Caco-2 (cell line): ENCODE data around the gene TSR2. TPM values are rescaled to one million over a fixed set of nuclear protein-coding genes. Genes with fewer than 3 reads are reported as not detected.

Source experiments
- BruUV-seq: library from RNA; stranded (reverse); fragments of 400-500 nt; replicated peaks from 2 replicates; lab custom pipeline; 2021; lab: Mats Ljungman, UMichigan
- CTCF ChIA-PET: fragments of 300-600 bp; sonication (Branson Sonifier 250); formaldehyde crosslinking; loops from one replicate; lab custom pipeline; 2022; ENCODE audit warnings: antibody characterized with exemption; lab: Charles Lee
- POLR2A ChIA-PET: fragments of 300-600 bp; sonication (Branson Sonifier 250); formaldehyde crosslinking; loops from one replicate; lab custom pipeline; 2022; ENCODE audit warnings: antibody characterized with exemption; lab: Charles Lee
- DNase-seq, 2 experiments: peaks; one replicate each; pipeline versions ENCODE4 v3.0.0 to v3.0.0-alpha.2; 2020 to 2022
- H3K27me3 ChIP-seq: replicated peaks from 2 replicates; pipeline ENCODE4 v1.6.0; 2011; ENCODE audit warnings: low read length; ENCODE audit not compliant: control insufficient read depth, insufficient read depth
- H3K36me3 ChIP-seq: 2 replicates; pipeline ENCODE4 v1.5.1; 2011; ENCODE audit warnings: low read length; ENCODE audit not compliant: control insufficient read depth, insufficient read depth
- H3K4me1 ChIP-seq: fragments of 250-450 bp; sonication (Bioruptor Pico); 2 replicates; pipeline ENCODE4 v1.5.1; 2020; ENCODE audit warnings: mild to moderate bottlenecking
- H3K4me3 ChIP-seq: 2 replicates; pipeline ENCODE4 v1.5.1; 2011; ENCODE audit warnings: low read depth, mild to moderate bottlenecking, control low read depth, low read length
- H3K9me3 ChIP-seq: fragments of 250-450 bp; sonication (Bioruptor Pico); 2 replicates; pipeline ENCODE4 v1.5.1; 2020; ENCODE audit warnings: mild to moderate bottlenecking, moderate library complexity
- H3K27ac Mint-ChIP-seq: one replicate; pipeline ENCODE4 v1.8.0; 2022; ENCODE audit warnings: mixed read lengths; ENCODE audit not compliant: unreplicated experiment
- H3K27me3 Mint-ChIP-seq: one replicate; pipeline ENCODE4 v1.8.0; 2022; ENCODE audit warnings: mixed read lengths; ENCODE audit not compliant: insufficient read depth, unreplicated experiment
- H3K36me3 Mint-ChIP-seq: one replicate; pipeline ENCODE4 v1.8.0; 2022; ENCODE audit warnings: mild to moderate bottlenecking, mixed read lengths; ENCODE audit not compliant: insufficient read depth, unreplicated experiment
- H3K4me1 Mint-ChIP-seq: one replicate; pipeline ENCODE4 v1.8.0; 2022; ENCODE audit warnings: low read depth, mixed read lengths; ENCODE audit not compliant: unreplicated experiment
- H3K4me3 Mint-ChIP-seq: one replicate; pipeline ENCODE4 v1.8.0; 2022; ENCODE audit warnings: mild to moderate bottlenecking, moderate library complexity, mixed read lengths; ENCODE audit not compliant: unreplicated experiment
- H3K9me3 Mint-ChIP-seq: one replicate; pipeline ENCODE4 v1.8.0; 2022; ENCODE audit warnings: mixed read lengths; ENCODE audit not compliant: unreplicated experiment
- CTCF ChIP-seq, 2 experiments: fragments of 200-600 bp in 1 of 2; IDR thresholded peaks; 1 replicate in 1 of 2; 2 replicates in 1 of 2; pipeline versions ENCODE4 v1.5.1 to v1.8.0; 2011 to 2022; ENCODE audit warnings: antibody characterized with exemption in 1 of 2, control low read depth in 1 of 2, inconsistent platforms in 1 of 2, low read depth in 1 of 2, low read length in 1 of 2, mild to moderate bottlenecking in 1 of 2, moderate library complexity in 1 of 2; ENCODE audit not compliant: insufficient read depth in 1 of 2, severe bottlenecking in 1 of 2, unreplicated experiment in 1 of 2
- intact Hi-C: fragments of 100-400 bp; cut with micrococcal nuclease; formaldehyde crosslinking; loops from one replicate; pipeline ENCODE4 v1.10.0; 2022; ENCODE audit not compliant: unreplicated experiment
- total RNA-seq: library from RNA; stranded (reverse); gene quantifications from 2 replicates; pipeline ENCODE4 v1.2.3, GENCODE V29; 2022

The TSR2 gene
- total RNA-seq, 1 experiment from 2014 or later, result 45.7 TPM

GRCh38 chrX:54494166-54494988, 54.2 kb downstream of the TSR2 start:
- H3K4me1 ChIP-seq, result no peaks in the 10 kb centered on the region
- no peaks in the 10 kb centered on the region for H3K36me3 ChIP-seq
- POLR2A ChIA-PET, result no interaction called here
- H3K27ac Mint-ChIP-seq, result no peak overlapping the region
- BruUV-seq, result TSS peak; percentile 40
- peak overlapping the region; percentile 74 for H3K4me3 Mint-ChIP-seq
- no peaks in the 10 kb centered on the region for H3K9me3 ChIP-seq
- DNase-seq, result no peak
- peaks cover 5% of the 10 kb centered on the region for H3K27me3 Mint-ChIP-seq
- H3K27me3 ChIP-seq, result no peaks in the 10 kb centered on the region
- H3K4me1 Mint-ChIP-seq, result peaks cover 13% of the 10 kb centered on the region
- no peaks in the 10 kb centered on the region for H3K36me3 Mint-ChIP-seq
- H3K4me3 ChIP-seq, result peak overlapping the region; percentile 52
- intact Hi-C loops, result no loop called here
- H3K9me3 Mint-ChIP-seq, result no peaks in the 10 kb centered on the region
- CTCF ChIA-PET, result no interaction called here
- TF ChIP-seq CTCF (IDR thresholded peaks at IDR 0.05; ENCODE audit: insufficient read depth in 1 of 2, low read depth in 1 of 2, low read length in 1 of 2, severe bottlenecking in 1 of 2, unreplicated experiment in 1 of 2), result no peak

Other genes starting within 250 kb of the TSR2 start
- gene WNK3, start 82.4 kb upstream of the TSR2 start, total RNA-seq, result not detected in 2 replicates
- gene FGD1, start 55.8 kb downstream of the TSR2 start, total RNA-seq, result 4.1 and 4.2 TPM in 2 replicates
- gene GNL3L, start 89.8 kb downstream of the TSR2 start, total RNA-seq, result 61.0 and 64.3 TPM in 2 replicates